ENCODE measurements around the gene CD101. TPM values are rescaled to one million over a fixed set of nuclear protein-coding genes. Genes with fewer than 3 reads are reported as not detected.
"Not testable (repeated sequence)": the region's sequence is repeated elsewhere in the genome, so short reads cannot be mapped to it uniquely, and the experiment has no call there.

The CD101 gene
- total RNA-seq, 1 experiment from 2014 or later: 1.8 TPM

DNA sequence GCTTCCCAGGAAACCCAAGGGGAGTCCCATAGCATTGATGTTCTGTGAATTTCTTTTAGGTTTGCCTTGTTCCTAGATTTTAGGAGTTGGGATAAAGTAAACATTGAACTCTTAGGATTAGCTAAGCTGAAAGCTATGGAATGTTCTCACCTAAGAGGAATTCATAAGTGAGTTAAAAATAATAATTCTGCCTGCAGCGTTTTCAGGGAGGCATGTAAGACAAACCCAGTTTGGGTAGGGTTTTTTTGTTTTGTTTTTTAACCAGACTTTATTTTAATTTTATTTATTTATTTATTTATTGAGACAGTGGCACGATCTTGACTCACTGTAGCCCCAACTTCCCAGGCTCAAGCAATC, 28.9 kb upstream of the CD101 start:
- WGBS (ENCODE audit: extremely low coverage, insufficient read length, low lambda C conversion rate): no CpG with 5 or more reads among the region's 2 CpGs
- no peak overlapping the region for H3K18ac ChIP-seq (ENCODE audit: insufficient read length, low read depth, low read length)

DNA sequence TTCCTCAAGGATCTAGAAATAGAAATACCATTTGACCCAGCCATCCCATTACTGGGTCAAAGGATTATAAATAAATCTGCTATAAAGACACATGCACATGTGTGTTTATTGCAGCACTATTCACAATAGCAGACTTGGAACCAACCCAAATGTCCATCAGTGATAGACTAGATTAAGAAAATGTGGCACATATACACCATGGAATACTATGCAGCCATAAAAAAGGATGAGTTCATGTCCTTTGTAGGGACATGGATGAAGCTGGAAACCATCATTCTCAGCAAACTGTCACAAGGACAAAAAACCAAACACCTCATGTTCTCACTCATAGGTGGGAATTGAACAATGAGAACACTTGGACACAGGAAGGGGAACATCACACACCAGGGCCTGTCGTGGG, 21.3 kb upstream of the CD101 start:
- not testable (repeated sequence) for H3K27ac ChIP-seq (ENCODE audit: insufficient read length, low read depth, low read length); H3K56ac ChIP-seq (ENCODE audit: insufficient read length, low read depth, low read length); H3T11ph ChIP-seq (ENCODE audit: low read length); H2BK20ac ChIP-seq (ENCODE audit: low read depth, low read length, poor library complexity, severe bottlenecking); DNase-seq; H3K27me3 Mint-ChIP-seq (ENCODE audit: low read depth); H3K79me2 ChIP-seq (ENCODE audit: insufficient read depth, low read length); H3K4ac ChIP-seq (ENCODE audit: low read depth, low read length); H3K9ac ChIP-seq (ENCODE audit: extremely low read depth, insufficient read length, low read length); H3K4me3 Mint-ChIP-seq; H4K5ac ChIP-seq (ENCODE audit: insufficient read length, low read depth, low read length); H3K9me3 ChIP-seq (ENCODE audit: control insufficient read depth, low read depth, low read length); H2BK15ac ChIP-seq (ENCODE audit: low read depth, low read length); H3K23ac ChIP-seq (ENCODE audit: insufficient read length, low read depth, low read length); H3K4me2 ChIP-seq (ENCODE audit: insufficient read depth, insufficient read length, low read length); H2BK12ac ChIP-seq (ENCODE audit: insufficient read length, low read depth, low read length); H4K91ac ChIP-seq (ENCODE audit: insufficient read length, low read depth, low read length); H3K79me1 ChIP-seq (ENCODE audit: insufficient read depth, low read depth, low read length, poor library complexity, severe bottlenecking); H2BK5ac ChIP-seq (ENCODE audit: insufficient read length, low read length); H4K8ac ChIP-seq (replicated peaks; ENCODE audit: insufficient read length, low read depth, low read length); H2AFZ ChIP-seq (ENCODE audit: low read length); H3K14ac ChIP-seq (ENCODE audit: insufficient read depth, low read length); H2AK5ac ChIP-seq (ENCODE audit: insufficient read length, low read length); H3K27ac Mint-ChIP-seq; H3K27me3 ChIP-seq (ENCODE audit: insufficient read depth, low read length); H4K20me1 ChIP-seq (ENCODE audit: control insufficient read depth, insufficient read depth, insufficient read length); H2BK120ac ChIP-seq (ENCODE audit: low read depth, low read length, poor library complexity, severe bottlenecking); H3K4me1 ChIP-seq (ENCODE audit: insufficient read depth, low read length); H3K18ac ChIP-seq (ENCODE audit: insufficient read length, low read depth, low read length); H3K23me2 ChIP-seq (ENCODE audit: insufficient read length, low read depth, low read length, poor library complexity, severe bottlenecking)
- peaks cover 11 to 20% of the 10 kb centered on the region in 2 experiments for H3K9me3 Mint-ChIP-seq
- peaks cover 19 to 37% (median 25%) of the 10 kb centered on the region in 3 experiments for H3K36me3 Mint-ChIP-seq (ENCODE audit: insufficient read depth in 1 of 3, low read depth in 3 of 3)
- no CpG with 5 or more reads among the region's 1 CpG for WGBS (ENCODE audit: extremely low coverage, insufficient read length, low lambda C conversion rate)
- peaks cover 8 to 12% of the 10 kb centered on the region in 2 experiments for H3K4me1 Mint-ChIP-seq

More for the DNA sequence above, 28.9 kb upstream of the CD101 start:
- H3K14ac ChIP-seq (ENCODE audit: insufficient read depth, low read length): no peak overlapping the region
- no peak overlapping the region for H2BK120ac ChIP-seq (ENCODE audit: low read depth, low read length, poor library complexity, severe bottlenecking)
- TF ChIP-seq, protein P1, sequence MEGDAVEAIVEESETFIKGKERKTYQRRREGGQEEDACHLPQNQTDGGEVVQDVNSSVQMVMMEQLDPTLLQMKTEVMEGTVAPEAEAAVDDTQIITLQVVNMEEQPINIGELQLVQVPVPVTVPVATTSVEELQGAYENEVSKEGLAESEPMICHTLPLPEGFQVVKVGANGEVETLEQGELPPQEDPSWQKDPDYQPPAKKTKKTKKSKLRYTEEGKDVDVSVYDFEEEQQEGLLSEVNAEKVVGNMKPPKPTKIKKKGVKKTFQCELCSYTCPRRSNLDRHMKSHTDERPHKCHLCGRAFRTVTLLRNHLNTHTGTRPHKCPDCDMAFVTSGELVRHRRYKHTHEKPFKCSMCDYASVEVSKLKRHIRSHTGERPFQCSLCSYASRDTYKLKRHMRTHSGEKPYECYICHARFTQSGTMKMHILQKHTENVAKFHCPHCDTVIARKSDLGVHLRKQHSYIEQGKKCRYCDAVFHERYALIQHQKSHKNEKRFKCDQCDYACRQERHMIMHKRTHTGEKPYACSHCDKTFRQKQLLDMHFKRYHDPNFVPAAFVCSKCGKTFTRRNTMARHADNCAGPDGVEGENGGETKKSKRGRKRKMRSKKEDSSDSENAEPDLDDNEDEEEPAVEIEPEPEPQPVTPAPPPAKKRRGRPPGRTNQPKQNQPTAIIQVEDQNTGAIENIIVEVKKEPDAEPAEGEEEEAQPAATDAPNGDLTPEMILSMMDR (conservative IDR thresholded peaks at IDR 0.05): no peak
- no peaks in the 10 kb centered on the region for H3K23me2 ChIP-seq (ENCODE audit: insufficient read length, low read depth, low read length, poor library complexity, severe bottlenecking)
- peak overlapping the region in 1 of 3 experiments; percentile 79; a peak in 1 of 7 replicates for H3K27ac Mint-ChIP-seq
- H3K79me1 ChIP-seq (ENCODE audit: insufficient read depth, low read depth, low read length, poor library complexity, severe bottlenecking): no peaks in the 10 kb centered on the region
- no peak overlapping the region for H3K4ac ChIP-seq (ENCODE audit: low read depth, low read length)
- no peak overlapping the region for H3K4me3 Mint-ChIP-seq
- H3K9ac ChIP-seq (ENCODE audit: extremely low read depth, insufficient read length, low read length): no peak overlapping the region
- no peak overlapping the region for H4K91ac ChIP-seq (ENCODE audit: insufficient read length, low read depth, low read length)
- H3K27me3 Mint-ChIP-seq (ENCODE audit: low read depth): no peaks in the 10 kb centered on the region
- no peak overlapping the region for H3K27ac ChIP-seq (ENCODE audit: insufficient read length, low read depth, low read length)
- DNase-seq: no peak
- H4K8ac ChIP-seq (replicated peaks; ENCODE audit: insufficient read length, low read depth, low read length): no peak overlapping the region
- H3K4me2 ChIP-seq (ENCODE audit: insufficient read depth, insufficient read length, low read length): no peak overlapping the region
- H4K20me1 ChIP-seq (ENCODE audit: control insufficient read depth, insufficient read depth, insufficient read length): no peaks in the 10 kb centered on the region
- peaks cover 0 to 4% of the 10 kb centered on the region in 2 experiments; a peak in 1 of 4 replicates for H3K4me1 Mint-ChIP-seq
- H2BK20ac ChIP-seq (ENCODE audit: low read depth, low read length, poor library complexity, severe bottlenecking): no peak overlapping the region
- no peak overlapping the region for H3K56ac ChIP-seq (ENCODE audit: insufficient read length, low read depth, low read length)
- H3K36me3 Mint-ChIP-seq (ENCODE audit: insufficient read depth in 1 of 3, low read depth in 3 of 3): peaks cover 50 to 56% (median 51%) of the 10 kb centered on the region in 3 experiments
- H3K79me2 ChIP-seq (ENCODE audit: insufficient read depth, low read length): no peaks in the 10 kb centered on the region
- no peak overlapping the region for H2AFZ ChIP-seq (ENCODE audit: low read length)
- no peak overlapping the region for H2BK15ac ChIP-seq (ENCODE audit: low read depth, low read length)
- H3K27me3 ChIP-seq (ENCODE audit: insufficient read depth, low read length): no peaks in the 10 kb centered on the region
- no peak overlapping the region for H2BK12ac ChIP-seq (ENCODE audit: insufficient read length, low read depth, low read length)
- peaks cover 16% of the 10 kb centered on the region for H3K9me3 ChIP-seq (ENCODE audit: control insufficient read depth, low read depth, low read length)
- H2BK5ac ChIP-seq (ENCODE audit: insufficient read length, low read length): no peak overlapping the region
- no peak overlapping the region for H4K5ac ChIP-seq (ENCODE audit: insufficient read length, low read depth, low read length)
- no peaks in the 10 kb centered on the region for H3K4me1 ChIP-seq (ENCODE audit: insufficient read depth, low read length)
- H3K23ac ChIP-seq (ENCODE audit: insufficient read length, low read depth, low read length): no peak overlapping the region
- H2AK5ac ChIP-seq (ENCODE audit: insufficient read length, low read length): no peak overlapping the region
- no peak overlapping the region for H3T11ph ChIP-seq (ENCODE audit: low read length)
- peaks cover 37 to 39% of the 10 kb centered on the region in 2 experiments for H3K9me3 Mint-ChIP-seq

All from H9 (cell line).